Activated CD4-positive, alpha-beta T cell treated with anti-CD3 and anti-CD28 coated beads for 4 hours (primary cell): ENCODE results near the gene CACNA1G.

Experiments used
- DNase-seq, 2 donors: peaks; one replicate each; pipeline ENCODE4 v3.0.0-alpha.2; 2020

CACNA1G gene

GRCh38 chr17:50534222-50534978 lies 26.1 kb upstream of the CACNA1G start:
- DNase-seq: no peak

DNA sequence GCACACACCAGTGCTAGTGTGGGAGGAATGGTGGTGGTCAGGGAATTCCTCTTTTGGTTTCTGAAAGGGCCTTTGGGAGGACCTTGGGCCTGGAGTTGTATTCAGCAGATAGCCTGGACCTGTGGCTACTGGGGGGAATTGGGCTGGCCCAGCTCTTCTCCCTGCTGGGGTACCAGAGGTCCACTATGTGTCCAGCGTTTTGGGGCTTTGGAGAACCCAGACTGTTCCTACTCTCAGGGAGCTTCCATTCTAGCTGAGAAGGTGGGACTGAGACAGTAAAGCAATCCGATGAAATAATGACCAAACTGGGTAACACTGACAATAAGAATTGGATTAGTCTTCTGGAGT lies 25.6 kb upstream of the CACNA1G start:
- DNase-seq: no peak

DNA sequence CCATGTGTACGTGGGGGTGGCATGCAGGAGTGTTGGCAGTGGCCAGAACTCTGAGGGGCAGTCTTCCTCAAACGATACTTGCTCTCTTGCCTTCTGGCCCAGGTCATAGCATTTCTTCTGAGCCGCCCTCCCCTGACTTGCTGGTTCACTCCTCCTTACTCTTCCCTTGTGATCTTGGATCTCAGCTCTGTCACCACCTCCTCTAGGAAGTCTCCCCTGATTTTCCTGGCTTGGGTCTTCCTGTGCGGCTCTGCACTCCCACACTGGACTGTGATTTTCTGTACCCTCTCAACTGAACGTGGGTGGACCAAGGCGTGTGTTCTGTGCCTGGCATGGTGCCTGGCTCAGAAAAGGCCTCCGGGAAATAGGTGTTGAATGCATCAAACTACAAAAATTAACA lies 25.1 kb upstream of the CACNA1G start:
- DNase-seq: no peak

DNA sequence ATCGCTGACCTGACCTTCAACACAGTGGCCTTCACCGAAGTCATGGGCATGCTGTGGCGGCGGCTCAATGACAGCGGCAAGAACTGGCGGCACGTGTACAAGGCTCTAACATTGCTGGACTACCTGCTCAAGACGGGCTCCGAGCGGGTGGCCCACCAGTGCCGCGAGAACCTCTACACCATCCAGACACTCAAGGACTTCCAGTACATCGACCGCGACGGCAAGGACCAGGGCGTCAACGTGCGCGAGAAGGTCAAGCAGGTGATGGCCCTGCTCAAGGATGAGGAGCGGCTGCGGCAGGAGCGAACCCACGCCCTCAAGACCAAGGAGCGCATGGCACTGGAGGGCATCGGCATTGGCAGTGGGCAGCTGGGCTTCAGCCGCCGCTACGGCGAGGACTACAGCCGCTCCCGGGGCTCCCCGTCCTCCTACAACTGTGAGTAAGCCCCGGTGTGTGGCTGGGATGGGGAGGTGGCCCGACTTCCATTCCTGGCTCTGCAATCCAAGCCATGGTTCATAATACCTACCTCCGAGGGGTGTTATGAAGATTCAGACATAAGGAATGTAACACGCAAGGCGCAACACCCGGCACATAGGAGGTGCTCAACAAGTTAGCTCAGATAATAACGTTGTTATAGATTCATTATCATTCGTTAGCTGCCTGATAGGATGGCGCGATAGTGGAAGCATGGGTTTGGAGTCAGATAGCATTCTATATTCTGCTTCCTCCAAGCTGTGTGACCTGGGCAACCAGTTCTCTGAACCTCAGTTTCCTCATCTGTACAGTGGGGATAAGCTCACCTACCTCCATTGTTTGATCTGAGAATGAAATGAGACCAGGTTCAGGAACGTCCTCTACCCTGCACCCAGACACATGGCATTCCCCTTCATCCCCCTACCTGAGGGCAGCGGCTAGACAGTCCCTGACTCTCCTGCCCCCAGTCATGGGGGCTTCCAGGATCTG lies 23.6 kb upstream of the CACNA1G start:
- DNase-seq: no peak

- DNase-seq: no peak
Measured at GRCh38 chr17:50537721-50538548, 22.6 kb upstream of the CACNA1G start.

- DNase-seq: no peak
Measured at GRCh38 chr17:50538549-50539410, 21.7 kb upstream of the CACNA1G start.

DNA sequence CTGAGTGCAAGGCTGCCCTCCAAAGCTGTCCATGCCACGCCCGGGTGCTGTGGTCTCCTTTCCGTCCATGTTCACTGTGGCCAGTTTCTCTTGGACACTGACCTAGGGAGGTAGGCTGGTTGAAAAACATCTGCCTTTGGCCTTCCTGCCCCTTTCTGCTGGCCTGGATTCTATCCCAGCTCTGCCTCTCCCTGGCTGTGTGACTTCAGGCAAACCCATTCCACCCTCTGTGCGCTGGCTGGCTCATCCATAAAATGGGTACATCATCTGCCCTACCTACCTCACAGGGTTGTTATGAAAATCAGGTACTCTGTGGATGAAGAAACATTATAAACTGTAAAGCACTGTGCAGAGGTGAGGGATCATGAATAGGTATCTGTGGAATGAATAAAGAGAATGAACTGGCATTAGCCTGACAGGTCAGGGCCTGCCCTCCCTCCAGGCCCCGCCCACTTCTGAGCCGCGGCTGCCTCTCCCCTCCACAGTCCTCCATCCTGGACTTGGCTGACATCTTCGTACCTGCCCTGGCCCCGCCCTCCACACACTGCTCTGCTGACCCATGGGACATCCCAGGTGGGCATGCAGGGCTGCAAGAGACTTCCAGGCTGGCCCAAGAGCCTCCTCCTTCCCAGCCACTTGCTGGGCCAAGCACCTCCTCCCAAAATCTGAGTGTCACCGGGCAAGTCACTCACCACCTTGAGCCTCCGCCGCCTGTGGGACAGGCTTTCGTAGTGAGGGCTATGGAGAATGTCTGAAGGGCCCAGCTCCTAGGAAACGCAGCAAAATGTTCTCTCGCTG lies 20.6 kb upstream of the CACNA1G start:
- DNase-seq: no peak

GRCh38 chr17:50540560-50541401 lies 19.7 kb upstream of the CACNA1G start:
- DNase-seq: no peak

- DNase-seq: no peak
Measured at GRCh38 chr17:50541402-50541715, 19.2 kb upstream of the CACNA1G start.

DNA sequence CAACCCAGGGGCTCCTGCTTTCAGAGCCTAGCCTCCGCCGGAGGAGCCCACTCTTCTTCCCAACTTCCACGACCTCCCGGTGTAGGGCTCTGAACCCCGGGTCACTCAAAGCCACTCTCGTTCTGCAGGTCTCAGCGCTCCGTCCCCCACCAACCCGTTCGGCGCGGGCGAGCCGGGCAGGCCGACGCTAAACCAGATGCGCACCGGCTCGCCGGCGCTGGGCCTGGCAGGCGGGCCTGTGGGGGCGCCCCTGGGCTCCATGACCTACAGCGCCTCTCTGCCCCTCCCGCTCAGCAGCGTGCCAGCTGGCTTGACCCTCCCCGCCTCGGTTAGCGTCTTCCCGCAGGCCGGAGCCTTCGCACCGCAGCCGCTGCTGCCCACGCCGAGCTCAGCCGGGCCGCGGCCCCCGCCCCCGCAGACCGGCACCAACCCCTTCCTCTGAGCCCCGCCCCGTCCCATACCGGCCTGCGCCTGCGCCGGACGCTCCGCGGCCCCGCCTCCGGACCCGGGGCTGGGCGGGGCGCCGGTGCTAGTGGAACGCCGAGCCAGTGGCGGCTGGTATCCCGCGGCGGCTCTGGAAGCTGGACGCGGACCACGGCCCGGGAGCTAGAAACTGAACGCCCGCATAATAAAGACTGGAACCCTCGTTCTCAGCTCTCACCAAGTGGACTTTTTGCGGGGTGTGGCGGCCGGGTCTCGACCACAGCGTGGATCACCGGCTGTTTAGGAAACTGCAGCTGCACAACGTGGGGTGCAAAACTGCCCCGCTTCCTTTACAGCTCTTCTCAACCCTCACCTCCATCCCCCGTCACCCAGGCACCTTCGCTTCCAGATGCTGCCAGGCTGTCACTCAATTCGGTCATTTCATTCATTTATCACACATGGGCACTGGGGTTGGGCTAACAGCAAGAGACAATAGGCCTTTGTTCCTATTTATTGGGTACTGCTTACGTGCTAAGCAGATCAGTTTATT lies 18.5 kb upstream of the CACNA1G start:
- peak; percentile 79 to 85 for DNase-seq

DNA sequence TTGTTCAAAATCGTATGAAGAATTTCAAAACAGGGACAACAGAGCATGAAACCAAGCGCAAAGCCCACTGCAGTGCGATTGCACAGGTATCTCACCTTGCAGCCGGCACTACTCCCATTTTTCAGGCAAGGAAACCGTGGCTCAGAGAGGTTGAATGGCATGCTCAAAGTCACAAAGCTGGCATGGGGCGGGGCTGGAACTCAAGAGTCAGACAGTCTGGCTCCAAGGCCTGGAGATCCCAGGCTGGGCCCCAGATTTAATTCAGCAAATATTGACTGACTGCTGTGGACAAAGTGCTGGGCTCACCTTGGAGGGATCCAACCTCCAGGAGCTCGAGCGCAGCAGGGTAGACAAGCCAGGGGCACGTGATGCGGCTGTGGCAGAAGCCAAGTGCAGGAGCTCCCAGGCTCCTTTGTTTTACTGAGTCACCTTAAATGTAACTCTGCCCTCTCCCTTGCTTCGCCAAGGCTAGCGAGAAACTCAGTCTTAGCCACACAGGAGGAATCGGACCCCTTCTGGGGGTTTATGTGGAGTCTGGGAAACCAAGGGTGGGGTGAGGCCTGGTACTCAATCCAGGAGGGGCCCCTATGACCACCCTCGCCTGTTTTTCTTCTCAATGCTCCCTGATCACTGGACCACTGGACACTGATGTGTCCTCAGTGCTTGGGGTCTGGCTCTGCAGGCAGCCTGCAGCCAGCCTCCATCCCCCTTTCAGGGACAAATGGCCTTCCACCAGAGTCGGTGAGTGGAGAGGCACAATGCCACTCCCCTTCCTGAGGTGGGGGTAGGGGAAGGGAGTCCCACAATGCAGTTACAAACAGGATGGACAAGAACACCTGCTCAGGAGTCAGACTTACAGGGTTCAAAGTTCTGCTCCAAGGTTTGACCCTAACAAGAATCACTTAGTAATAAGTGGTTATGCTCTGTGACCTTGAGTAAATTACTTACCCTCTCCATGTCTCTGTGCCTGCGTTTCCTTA lies 17.4 kb upstream of the CACNA1G start:
- DNase-seq: no peak

DNA sequence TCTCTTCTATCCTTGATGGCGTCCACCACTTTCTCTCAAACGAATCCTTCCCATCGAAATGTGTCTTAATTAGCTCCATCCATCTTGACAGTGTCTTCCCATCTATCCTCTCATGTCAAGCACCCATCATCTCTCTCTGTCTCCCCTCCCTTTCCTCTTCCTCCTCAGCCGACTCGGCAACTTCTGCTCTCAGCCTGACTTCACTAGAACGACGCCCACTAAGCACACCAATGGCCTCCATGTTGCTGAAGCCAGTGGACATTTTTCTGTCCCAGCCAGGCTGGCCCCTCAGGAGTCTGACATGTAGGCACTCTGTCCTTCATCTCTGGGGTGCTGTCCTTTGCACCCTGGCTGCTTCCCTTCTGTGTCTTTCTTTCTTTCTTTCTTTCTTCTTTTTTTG lies 16.0 kb upstream of the CACNA1G start:
- DNase-seq: no peak

DNA sequence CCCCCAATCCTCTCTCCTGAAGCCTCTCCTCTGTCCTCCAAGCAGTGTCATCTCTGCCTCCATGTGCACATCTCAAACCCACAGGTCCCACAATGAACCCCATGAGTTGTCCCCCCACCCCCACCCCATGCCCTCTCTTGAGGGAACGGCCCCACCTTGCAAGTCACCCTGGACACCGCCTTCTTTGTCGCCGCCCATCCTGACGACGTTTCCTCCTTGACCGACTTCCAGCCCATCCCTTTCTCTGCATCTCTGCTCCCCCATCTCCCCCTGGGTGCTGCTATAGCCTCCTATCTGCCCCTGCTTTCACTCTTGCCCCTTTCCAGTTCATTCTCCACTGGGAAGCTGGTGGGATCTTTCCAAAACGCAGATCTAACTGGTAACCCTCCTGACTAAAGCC lies 15.2 kb upstream of the CACNA1G start:
- no peak for DNase-seq

DNA sequence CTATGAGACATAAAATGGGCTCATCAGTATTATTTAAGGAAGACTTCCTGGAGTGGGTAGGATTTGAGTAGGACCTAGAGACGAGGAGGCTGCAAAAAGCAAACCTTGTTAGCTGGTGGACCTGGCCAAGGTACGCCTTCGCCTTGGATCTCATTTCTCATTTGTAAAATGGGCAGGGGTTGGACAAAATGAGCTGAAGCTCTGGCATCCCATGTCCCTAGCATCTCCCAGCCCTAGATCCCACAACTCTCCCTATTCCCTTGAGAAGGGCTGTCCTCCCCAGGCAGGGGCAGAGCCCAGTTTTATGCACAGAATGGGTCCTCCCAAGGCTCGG lies 13.8 kb upstream of the CACNA1G start:
- DNase-seq: no peak

DNA sequence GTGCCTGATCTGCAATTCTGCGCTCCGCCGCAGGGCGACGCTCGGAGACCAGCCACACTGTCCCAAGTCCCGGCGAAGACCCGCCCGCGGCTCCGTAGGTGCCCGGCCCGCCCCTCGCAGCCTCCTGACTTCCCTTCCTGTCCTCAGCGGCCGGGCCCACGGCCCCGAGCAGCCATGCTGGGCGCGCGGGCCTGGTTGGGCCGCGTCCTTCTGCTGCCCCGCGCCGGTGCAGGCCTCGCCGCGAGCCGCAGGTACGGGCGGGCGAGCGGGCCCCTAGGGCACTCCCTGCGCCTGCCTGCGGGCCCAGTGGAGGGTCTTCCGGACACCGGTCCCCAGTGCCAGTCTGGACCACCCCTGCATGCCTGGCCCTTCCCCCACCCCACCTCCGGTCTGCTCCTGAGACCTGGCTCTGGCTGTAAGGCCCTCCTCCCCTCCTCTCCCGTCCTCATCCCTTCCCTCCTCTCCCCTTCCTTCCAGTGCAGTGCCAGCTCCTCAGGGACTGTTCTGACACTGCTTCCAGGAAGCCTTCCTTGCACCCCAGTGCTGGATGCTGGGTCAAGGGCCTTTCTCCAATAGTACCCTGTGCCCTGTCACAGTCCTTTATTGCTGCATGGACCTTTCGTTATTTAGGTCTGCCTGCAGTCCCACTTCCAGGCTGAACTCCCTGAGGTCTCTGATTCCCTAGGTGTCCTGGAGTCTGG lies 13.3 kb upstream of the CACNA1G start, which contains the start of gene SPATA20:
Gene SPATA20, plus strand, starts transcription at position 140 of the 701 bp plus-strand sequence. Its CDS starts 35 bp downstream, at position 175.
- DNase-seq: peak; percentile 74 to 81

- DNase-seq: no peak
Measured at GRCh38 chr17:50547736-50548083, 12.8 kb upstream of the CACNA1G start.

GRCh38 chr17:50548831-50549230 lies 11.7 kb upstream of the CACNA1G start:
- DNase-seq: no peak
